ENCODE data around the gene SCD5.

Gene SCD5

GRCh38 chr4:82624819-82625218 is 173.8 kb downstream of the SCD5 start:
- no peak for DNase-seq

GRCh38 chr4:82623121-82623683 is 175.4 kb downstream of the SCD5 start:
- DNase-seq, result no peak

GRCh38 chr4:82621251-82621650 is 177.3 kb downstream of the SCD5 start:
- DNase-seq, result peak; percentile 26

- DNase-seq, result peak; percentile 20
These were observed 178.4 kb downstream of the SCD5 start for GRCh38 chr4:82620126-82620735.

- peak; percentile 7 for DNase-seq
These were observed 180.4 kb downstream of the SCD5 start for GRCh38 chr4:82618103-82618720.

GRCh38 chr4:82614838-82615449 is 183.7 kb downstream of the SCD5 start:
- peak; percentile 51 for DNase-seq

GRCh38 chr4:82613121-82613520 is 185.5 kb downstream of the SCD5 start:
- DNase-seq, result no peak

- peak; percentile 35 for DNase-seq
These were observed 186.6 kb downstream of the SCD5 start for GRCh38 chr4:82611982-82612381.

GRCh38 chr4:82611527-82611926 is 187.1 kb downstream of the SCD5 start:
- DNase-seq, result peak; percentile 67

- DNase-seq, result no peak
These were observed 188.6 kb downstream of the SCD5 start for GRCh38 chr4:82610041-82610440.

GRCh38 chr4:82606622-82607021 is 192.0 kb downstream of the SCD5 start:
- DNase-seq, result no peak

GRCh38 chr4:82604522-82604921 is 194.1 kb downstream of the SCD5 start:
- DNase-seq, result no peak

- no peak for DNase-seq
These were observed 197.2 kb downstream of the SCD5 start for GRCh38 chr4:82601242-82602015.

- peak; percentile 73 for DNase-seq
These were observed 199.3 kb downstream of the SCD5 start for GRCh38 chr4:82599336-82599735.

GRCh38 chr4:82594456-82594855 is 204.1 kb downstream of the SCD5 start:
- no peak for DNase-seq

GRCh38 chr4:82593411-82593810 is 205.2 kb downstream of the SCD5 start:
- DNase-seq, result peak; percentile 6

- DNase-seq, result no peak
These were observed 206.0 kb downstream of the SCD5 start for GRCh38 chr4:82592639-82593038.

GRCh38 chr4:82591592-82591991 is 207.0 kb downstream of the SCD5 start:
- peak; percentile 82 for DNase-seq

- no peak for DNase-seq
These were observed 208.8 kb downstream of the SCD5 start for GRCh38 chr4:82589756-82590155.

- DNase-seq, result no peak
These were observed 209.8 kb downstream of the SCD5 start for GRCh38 chr4:82588771-82589270.

- DNase-seq, result no peak
These were observed 210.6 kb downstream of the SCD5 start for GRCh38 chr4:82587826-82588540.

GRCh38 chr4:82585690-82586435 is 212.7 kb downstream of the SCD5 start:
- DNase-seq, result peak; percentile 11

All from NCI-H69 (cell line).